GM08714 (cell line): ENCODE results near the gene HPCA.

Experiments used
- H3K4me3 ChIP-seq: fragments of 200-500 bp; sonication (Bioruptor generic); 2 replicates; pipeline ENCODE4 v1.5.1; 2014; ENCODE audit warnings: mild to moderate bottlenecking, low read length, inconsistent platforms
- ZNF274 ChIP-seq: IDR thresholded peaks from 2 replicates; pipeline ENCODE4 v1.6.1; 2012; ENCODE audit warnings: mild to moderate bottlenecking, low read depth, low read length

HPCA gene

DNA sequence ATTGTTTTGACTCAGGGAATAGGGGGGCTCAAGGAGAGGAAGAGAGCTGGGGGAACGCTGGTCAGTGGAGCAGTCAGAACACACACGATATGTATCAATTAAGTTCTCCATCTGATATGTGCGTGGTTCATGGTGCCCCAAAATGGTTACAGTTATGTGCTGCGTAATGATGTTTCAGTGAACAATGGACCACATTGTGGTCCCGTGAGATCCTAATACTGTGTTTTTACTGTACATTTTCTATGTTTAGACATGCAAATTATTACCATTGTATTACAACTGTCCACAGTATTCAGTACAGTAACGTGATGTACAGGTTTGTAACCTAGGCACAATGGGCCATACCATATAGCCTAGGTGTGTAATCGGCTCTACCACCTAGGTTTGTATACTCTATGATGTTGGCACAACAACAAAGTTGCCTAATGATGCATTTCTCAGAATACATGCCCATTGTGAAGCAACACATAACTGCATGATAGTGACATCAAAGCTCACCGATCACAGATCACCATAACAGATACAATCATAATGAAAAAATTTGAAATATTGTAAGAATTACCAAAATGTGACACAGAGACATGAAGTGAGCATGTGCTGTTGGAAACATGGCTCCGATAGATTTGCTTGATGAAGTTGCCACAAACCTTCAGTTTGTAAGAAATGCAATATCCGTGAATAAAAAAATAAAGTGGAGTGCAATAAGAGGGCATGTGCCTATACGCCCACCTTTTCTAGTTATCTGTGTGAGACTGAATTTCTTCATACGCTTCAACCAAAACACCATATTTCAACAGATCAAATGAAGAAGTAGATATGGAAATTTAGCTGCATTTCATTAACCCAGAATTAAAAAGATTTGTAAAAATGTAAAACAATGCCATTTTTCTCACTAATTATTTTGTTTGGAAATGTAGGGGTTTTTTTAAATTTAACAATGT lies 29.7 kb downstream of the HPCA start:
- TF ChIP-seq ZNF274 = no peak
- H3K4me3 ChIP-seq = no peak overlapping the region

- no peak for TF ChIP-seq ZNF274
- no peak overlapping the region for H3K4me3 ChIP-seq
Observed at GRCh38 chr1:32917521-32917920, 31.2 kb downstream of the HPCA start.

DNA sequence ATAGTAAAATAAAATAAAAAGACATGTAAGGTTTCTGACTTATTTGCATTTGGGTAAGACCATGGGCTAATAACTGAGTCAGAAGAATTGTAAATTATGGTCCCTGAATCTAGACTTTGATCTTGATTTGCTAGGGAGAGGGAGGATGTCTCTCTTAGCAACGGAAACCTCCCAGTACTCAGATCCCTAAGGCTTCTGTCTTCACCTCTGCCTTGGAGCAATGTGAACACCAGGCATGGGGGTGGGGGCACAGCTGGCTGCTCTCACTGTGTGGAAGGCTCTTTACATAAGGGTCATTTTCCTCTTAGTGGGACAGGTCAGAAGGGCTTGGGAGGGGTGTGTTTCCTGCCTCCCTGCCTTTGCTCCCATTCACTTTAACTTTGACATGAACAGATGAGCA lies 31.9 kb downstream of the HPCA start:
- no peak overlapping the region for H3K4me3 ChIP-seq
- TF ChIP-seq ZNF274 = no peak

DNA sequence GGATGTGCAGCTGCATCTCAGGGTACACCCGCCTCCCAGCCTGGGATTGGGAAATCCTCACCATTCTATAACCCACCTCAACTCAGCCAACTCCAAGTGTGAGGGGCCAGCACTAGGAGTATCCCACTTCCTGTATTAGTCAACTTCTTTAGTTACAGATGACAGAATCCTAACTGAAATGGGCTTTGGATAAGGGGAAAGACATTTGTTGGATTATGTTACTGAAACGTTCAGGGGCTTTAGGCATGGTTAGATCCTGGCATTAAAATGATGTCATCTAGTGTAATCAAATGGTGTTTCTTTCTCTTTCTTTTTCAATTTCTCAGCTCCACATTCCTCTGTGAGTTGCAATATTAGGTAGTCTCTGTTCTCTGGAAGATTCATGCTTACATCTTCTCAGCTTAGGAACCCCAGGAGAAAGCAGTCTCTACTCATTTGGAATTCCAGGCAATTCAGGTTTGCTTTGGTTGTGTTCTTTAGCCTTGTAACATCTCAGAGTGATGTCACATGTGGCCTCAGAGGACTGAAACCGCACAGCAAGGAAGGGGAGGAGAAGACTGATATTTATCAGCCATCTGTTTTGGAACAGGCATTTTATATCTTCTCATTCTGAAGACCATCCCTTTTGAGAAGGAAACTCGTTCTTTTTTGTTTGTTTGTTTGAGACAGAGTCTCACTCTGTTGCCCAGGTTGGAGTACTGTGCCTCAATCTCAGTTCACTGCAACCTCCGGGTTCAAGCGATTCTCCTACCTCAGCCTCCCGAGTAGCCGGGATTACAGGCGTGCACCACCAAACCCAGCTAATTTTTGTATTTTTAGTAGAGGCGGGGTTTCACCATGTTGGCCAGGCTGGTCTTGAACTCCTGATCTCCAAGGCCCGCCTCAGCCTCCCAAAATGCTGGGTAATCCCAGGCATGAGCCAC lies 33.8 kb downstream of the HPCA start:
- TF ChIP-seq ZNF274 = no peak
- H3K4me3 ChIP-seq = no peak overlapping the region

DNA sequence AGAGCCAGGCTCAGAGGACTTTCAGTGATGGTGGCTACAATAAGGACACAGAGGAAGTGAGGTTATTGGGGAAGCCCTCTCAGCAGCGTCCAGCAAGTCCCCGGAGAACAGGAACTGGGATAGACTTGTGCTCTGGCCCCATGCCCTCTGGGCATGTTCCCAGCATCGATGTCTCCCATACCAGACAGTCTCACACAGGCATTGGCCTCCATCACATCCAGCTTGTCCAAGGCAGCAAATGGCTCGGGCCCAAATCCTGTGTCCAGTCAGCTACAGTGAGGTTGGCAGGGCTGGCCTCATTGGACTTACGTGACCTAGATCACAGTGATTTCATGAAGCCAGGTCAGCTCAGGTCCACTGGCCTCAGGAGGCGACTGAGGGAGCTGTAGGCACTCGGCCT lies 34.5 kb downstream of the HPCA start:
- no peak for TF ChIP-seq ZNF274
- H3K4me3 ChIP-seq = no peak overlapping the region

DNA sequence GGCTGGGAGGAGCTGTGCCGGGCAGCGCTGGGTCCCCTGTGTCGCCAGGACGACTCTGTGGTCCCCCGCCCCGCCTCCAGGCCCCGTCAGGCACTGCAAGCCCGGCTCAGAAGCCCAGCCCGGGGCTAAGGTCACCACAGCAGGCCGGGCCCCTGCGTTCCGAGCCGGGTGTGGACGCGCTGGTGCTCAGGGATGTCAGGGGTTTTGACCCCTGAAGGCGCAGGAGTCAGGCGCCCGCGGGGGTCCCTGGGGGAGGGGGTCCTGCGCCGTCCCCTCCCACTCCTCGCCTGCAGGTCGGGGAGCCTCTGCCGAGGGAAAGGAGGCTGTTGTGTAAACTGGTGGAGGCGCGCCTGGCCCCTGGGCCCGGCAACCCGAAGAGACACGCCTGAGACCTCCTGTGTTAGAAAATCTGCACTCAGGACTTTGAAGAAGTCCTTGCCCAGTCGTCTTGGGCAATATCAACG lies 38.6 kb downstream of the HPCA start:
- H3K4me3 ChIP-seq = no peak overlapping the region
- TF ChIP-seq ZNF274 = no peak

DNA sequence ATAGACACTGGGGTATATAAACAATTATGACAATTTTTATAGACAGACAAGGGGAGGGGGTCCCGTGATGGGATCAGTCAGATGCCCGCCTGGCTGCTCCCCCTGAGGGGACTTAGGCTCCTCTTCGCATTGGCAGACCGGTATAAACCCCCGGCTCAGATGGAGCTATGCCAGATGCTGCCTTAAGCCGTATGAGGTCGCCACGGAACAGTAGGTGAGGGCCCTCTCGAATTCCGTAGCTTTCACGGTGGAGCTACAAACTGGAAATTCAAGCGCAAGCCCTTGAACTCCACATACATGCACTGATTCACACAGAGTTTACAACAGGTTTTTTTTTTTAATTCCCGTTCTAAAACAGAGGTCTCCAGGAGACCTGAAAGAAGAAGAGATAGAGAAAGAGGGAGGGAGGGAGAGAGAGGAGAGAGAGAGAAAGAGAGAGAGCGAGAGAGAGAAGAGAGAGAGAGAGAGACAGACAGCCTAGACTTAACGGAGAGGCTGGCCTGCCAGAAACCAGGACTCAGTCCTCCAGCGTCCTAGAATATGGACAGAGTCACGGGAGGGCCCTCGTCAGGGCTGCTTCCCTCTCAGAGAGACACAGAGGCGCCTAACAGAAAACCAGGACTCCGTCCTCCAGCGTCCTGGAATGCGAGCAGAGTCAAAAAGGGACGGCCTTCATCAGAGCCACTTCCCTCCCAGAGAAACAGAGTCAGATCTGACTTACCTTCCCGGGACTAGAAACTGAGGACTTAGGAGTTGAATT lies 39.3 kb downstream of the HPCA start:
- no peak for TF ChIP-seq ZNF274
- no peak overlapping the region for H3K4me3 ChIP-seq

DNA sequence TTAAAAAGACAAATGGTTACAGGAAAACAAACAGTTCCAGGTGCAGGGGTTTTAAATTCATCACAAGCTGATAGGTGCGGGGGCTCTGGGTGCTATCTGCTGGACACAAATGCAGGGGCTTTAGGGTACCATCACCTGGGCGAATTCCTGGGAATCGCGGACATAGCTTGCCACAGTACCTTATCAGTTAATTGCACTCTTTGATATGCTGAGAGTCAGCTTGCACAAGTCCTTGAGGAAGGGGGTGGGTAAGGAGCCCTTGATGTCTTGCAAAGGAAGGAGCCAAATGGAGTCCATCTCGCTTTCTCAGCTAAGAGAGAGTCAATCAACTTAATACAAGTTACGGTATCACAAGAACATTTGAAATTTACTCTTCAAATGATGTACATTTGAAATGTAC lies 40.3 kb downstream of the HPCA start:
- no peak overlapping the region for H3K4me3 ChIP-seq
- TF ChIP-seq ZNF274 = no peak

- no peak overlapping the region for H3K4me3 ChIP-seq
- no peak for TF ChIP-seq ZNF274
Observed at GRCh38 chr1:32927441-32927840, 41.1 kb downstream of the HPCA start.

GRCh38 chr1:32928285-32928684 lies 42.0 kb downstream of the HPCA start:
- TF ChIP-seq ZNF274 = no peak
- no peak overlapping the region for H3K4me3 ChIP-seq

DNA sequence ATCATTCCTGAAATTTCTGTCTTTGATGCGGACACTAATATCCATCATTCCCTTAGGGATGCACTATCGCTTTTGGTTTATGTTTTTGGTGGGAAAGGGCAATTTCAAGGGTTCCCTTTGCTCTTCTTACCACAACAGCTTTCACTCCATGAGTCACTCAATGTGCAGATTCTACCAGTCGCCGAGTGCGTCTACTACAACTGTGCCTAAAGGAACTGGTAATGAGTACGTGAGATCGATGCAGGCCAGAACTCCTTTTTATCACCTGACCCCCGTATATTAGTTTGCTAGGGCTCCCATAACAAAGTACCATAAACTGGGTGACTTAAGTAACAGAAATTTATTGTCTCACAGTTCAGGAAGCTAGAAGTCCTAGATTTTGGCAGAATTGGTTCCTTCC lies 42.4 kb downstream of the HPCA start:
- TF ChIP-seq ZNF274 = no peak
- no peak overlapping the region for H3K4me3 ChIP-seq

DNA sequence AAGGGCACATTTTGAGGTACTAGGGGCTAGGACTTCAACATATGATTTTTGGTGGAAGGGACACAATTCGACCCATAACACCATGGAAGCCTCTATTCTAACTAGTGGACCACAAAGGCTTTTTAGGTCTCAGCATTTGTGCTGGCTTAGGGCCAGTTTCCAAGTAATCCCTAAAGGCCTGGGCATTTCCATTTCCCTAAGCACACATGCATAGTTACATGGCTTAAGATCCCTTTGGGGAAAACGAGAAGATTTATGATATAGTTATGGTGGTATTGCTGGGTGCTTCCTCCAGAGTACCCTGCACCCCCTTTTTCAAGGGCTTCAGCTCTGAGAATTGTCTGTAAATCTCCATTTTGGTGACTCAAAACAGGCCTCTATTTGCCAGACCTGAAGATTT lies 43.1 kb downstream of the HPCA start:
- no peak overlapping the region for H3K4me3 ChIP-seq
- TF ChIP-seq ZNF274 = no peak

DNA sequence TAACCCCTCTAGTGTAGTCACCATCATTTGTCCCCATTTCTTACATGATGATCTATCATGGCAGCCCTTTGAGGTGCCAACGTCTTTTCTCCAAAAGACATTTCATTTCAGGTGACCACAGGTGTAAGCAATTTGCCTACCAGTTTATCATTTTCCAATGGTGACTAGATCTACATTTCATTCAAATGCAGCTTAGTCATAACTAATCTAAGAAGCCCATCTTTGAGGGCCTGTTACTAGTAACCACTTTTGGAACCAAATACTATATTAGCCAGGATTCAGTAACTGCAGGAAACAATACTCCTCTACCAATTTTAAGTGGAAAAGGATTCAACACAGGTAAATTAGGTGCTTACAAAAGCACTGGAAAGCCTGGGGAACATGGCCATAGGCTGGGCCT lies 45.5 kb downstream of the HPCA start:
- no peak overlapping the region for H3K4me3 ChIP-seq
- TF ChIP-seq ZNF274 = no peak

DNA sequence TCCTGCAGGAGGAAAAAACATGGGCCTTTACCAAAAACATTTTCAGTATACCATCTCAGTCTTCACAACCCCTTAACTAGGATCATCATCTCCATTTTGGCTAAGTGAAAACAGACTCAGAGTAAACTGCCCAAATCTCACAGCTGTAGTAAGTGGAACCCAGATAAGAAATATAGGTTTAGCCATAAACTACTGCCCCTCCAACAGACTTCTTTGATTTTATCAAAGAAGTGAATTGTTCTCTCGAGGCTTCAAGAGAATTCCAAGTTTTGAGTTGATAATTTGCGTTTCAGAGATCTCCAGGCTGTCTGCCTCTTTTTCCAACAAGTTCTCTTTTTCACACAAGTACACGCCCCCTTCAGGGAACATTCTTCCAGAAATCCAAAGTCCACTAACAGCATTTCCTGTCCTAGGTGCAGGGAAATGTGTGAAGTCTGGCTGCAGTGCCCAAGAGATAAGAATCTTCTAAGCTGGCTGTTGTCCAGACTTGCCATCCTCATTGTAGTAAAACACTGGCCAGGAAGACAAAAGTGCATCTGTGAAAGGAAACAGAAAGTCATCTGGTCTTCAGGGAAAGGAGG lies 47.5 kb downstream of the HPCA start:
- no peak overlapping the region for H3K4me3 ChIP-seq
- no peak for TF ChIP-seq ZNF274
